HepG2 (cell line): Measurements from ENCODE around the gene SARS2. TPM values are rescaled to one million over a fixed set of nuclear protein-coding genes. Genes with fewer than 3 reads are reported as not detected.

ENCODE experiments used
- ARNT2 ChIP-seq: sonication (generic); formaldehyde crosslinking; IDR thresholded peaks from 2 replicates; pipeline ENCODE4 v1.8.0; 2022; ENCODE audit warnings: mild to moderate bottlenecking, low read depth, missing genetic modification reagents, moderate library complexity
- ELF3 ChIP-seq: IDR thresholded peaks from 2 replicates; pipeline ENCODE4 v1.6.1; 2016; ENCODE audit warnings: missing genetic modification reagents, missing compliant biosample characterization
- ETV6 ChIP-seq: sonication (generic); formaldehyde crosslinking; conservative IDR thresholded peaks from 2 replicates; pipeline ENCODE4 v1.4.0; 2020; ENCODE audit warnings: missing genetic modification reagents
- FOXA1 ChIP-seq, 2 experiments: fragments of 450-650 bp in 1 of 2; sonication (generic) in 1 of 2; formaldehyde crosslinking in 1 of 2; IDR thresholded peaks; 2 replicates each; pipeline versions ENCODE4 v1.4.0 to v1.6.1; 2016 to 2020; ENCODE audit warnings: missing genetic modification reagents in 1 of 2
- IRX3 ChIP-seq: sonication (generic); formaldehyde crosslinking; IDR thresholded peaks from 2 replicates; pipeline ENCODE4 v1.8.1; 2023; ENCODE audit warnings: mild to moderate bottlenecking, low read depth, missing genetic modification reagents, borderline replicate concordance
- MZF1 ChIP-seq: sonication (generic); formaldehyde crosslinking; IDR thresholded peaks from 2 replicates; pipeline ENCODE4 v1.8.1; 2023; ENCODE audit warnings: mild to moderate bottlenecking, missing genetic modification reagents, borderline replicate concordance
- STAT5B ChIP-seq: sonication (generic); formaldehyde crosslinking; IDR thresholded peaks from 2 replicates; pipeline ENCODE4 v1.4.0; 2020; ENCODE audit warnings: missing genetic modification reagents
- ZBTB40 ChIP-seq, 2 experiments: fragments of 450-650 bp in 1 of 2; sonication (generic) in 1 of 2; formaldehyde crosslinking in 1 of 2; IDR thresholded peaks; 2 replicates each; pipeline versions ENCODE4 v1.6.1 to v1.8.0; 2016 to 2022; ENCODE audit warnings: antibody characterized with exemption in 1 of 2, mild to moderate bottlenecking in 1 of 2, missing genetic modification reagents in 1 of 2
- ZFYVE20 ChIP-seq: sonication (generic); formaldehyde crosslinking; IDR thresholded peaks from 2 replicates; pipeline ENCODE4 v1.8.0; 2023; ENCODE audit warnings: low read depth, mild to moderate bottlenecking, moderate library complexity, missing genetic modification reagents, borderline replicate concordance
- ZNF101 ChIP-seq: sonication (generic); formaldehyde crosslinking; IDR thresholded peaks from 2 replicates; pipeline ENCODE4 v1.4.0; 2020; ENCODE audit warnings: mild to moderate bottlenecking, low read depth, missing genetic modification reagents, borderline replicate concordance
- ZNF275 ChIP-seq: sonication (generic); formaldehyde crosslinking; IDR thresholded peaks from 2 replicates; pipeline ENCODE4 v1.8.0; 2022; ENCODE audit warnings: missing genetic modification reagents, mild to moderate bottlenecking, inconsistent platforms, borderline replicate concordance
- ZNF546 ChIP-seq: sonication (generic); formaldehyde crosslinking; conservative IDR thresholded peaks from 2 replicates; pipeline ENCODE4 v1.8.1; 2023; ENCODE audit warnings: mild to moderate bottlenecking, missing genetic modification reagents
- polyA plus RNA-seq, 8 experiments: library from polyadenylated mRNA; depleted of rRNA in 3 of 8; stranded (reverse) in 7 of 8; unstranded in 1 of 8; fragments of >200 nt; fragmentation: Illumina TruSeq in 4 of 8; extraction: Trizol in 4 of 8; gene quantifications; 2 replicates each; pipeline versions ENCODE4 v1.2.1 to v1.2.3, GENCODE V29; 2011 to 2016; ENCODE audit warnings: low read depth in 4 of 8, missing spikeins in 1 of 8, mixed read lengths in 1 of 8; ENCODE audit not compliant: insufficient read depth in 1 of 8
- total RNA-seq, 5 experiments: library from RNA; depleted of rRNA; stranded (reverse); fragments of >200 nt; fragmentation: Illumina TruSeq; extraction: Trizol; gene quantifications; 2 replicates each; pipeline ENCODE4 v1.2.3, GENCODE V29; 2016; ENCODE audit warnings: low read depth in 1 of 5
- TF ChIP-seq, protein P1 (sequence below): IDR thresholded peaks from 2 replicates; pipeline ENCODE4 v1.6.1; 2016; ENCODE audit warnings: low read depth, control low read depth

SARS2 gene
- total and polyA plus RNA-seq, 2 of the 13 experiments (the other 11 are each of a cell fraction or from before 2014, with no cell fraction given), result 40.0 to 48.6 TPM

DNA sequence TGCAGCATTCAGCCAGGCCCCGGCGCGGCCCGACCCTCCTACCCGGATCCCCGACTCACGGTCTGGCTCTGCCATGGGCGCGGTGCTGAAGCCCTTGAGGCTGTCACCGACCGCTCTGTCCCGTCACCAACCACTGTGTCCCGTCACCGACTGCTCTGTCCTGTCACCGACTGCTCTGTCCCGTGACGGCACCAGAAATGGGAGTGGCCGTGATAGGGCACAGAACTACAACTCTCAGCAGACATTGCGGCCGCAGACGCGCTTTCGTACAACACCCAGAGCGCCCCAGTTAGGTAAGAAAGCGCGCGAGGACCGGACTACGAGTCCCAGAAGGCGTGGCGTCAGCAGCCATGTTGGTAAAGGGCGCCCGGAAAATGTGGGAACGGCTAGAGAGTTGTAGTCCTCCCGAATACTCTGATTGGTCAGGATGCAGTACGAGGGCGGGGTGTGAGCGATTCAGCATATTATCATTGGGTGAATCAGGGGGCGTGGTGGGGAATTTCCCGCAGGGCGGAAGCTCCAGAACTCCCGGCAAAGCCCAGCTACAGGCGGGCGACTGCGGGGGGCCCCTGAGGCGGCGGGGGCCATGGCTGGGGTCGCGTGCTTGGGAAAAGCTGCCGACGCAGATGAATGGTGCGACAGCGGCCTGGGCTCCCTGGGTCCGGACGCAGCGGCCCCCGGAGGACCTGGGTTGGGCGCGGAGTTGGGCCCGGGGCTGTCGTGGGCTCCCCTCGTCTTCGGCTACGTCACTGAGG, 30.9 kb downstream of the SARS2 start, which contains the start of the genes NFKBIB and SIRT2 (continued):
- no peak for TF ChIP-seq ZBTB40 (IDR thresholded peaks at IDR 0.05)
- peak; percentile 72; the same call in 1 of the 2 replicates for TF ChIP-seq ZBTB40 (CRISPR knock-in tag; IDR thresholded peaks at IDR 0.05)
- TF ChIP-seq, protein P1, sequence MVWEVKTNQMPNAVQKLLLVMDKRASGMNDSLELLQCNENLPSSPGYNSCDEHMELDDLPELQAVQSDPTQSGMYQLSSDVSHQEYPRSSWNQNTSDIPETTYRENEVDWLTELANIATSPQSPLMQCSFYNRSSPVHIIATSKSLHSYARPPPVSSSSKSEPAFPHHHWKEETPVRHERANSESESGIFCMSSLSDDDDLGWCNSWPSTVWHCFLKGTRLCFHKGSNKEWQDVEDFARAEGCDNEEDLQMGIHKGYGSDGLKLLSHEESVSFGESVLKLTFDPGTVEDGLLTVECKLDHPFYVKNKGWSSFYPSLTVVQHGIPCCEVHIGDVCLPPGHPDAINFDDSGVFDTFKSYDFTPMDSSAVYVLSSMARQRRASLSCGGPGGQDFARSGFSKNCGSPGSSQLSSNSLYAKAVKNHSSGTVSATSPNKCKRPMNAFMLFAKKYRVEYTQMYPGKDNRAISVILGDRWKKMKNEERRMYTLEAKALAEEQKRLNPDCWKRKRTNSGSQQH (CRISPR knock-in tag), result peak; percentile 66
- no peak for TF ChIP-seq FOXA1 (IDR thresholded peaks at IDR 0.05)
- peak; percentile 31; the same call in 1 of the 2 replicates for TF ChIP-seq FOXA1 (CRISPR knock-in tag; IDR thresholded peaks at IDR 0.05)
- no peak for TF ChIP-seq ELF3 (CRISPR knock-in tag)
- TF ChIP-seq ZNF101 (CRISPR knock-in tag), result no peak
- no peak for TF ChIP-seq ZFYVE20
- peak; percentile 44; the same call in 1 of the 2 replicates for TF ChIP-seq ZNF275 (CRISPR knock-in tag)
- TF ChIP-seq MZF1 (CRISPR knock-in tag), result no peak
- TF ChIP-seq ETV6, result no peak
- no peak for TF ChIP-seq ARNT2
- peak; percentile 74; the same call in 1 of the 2 replicates for TF ChIP-seq ZNF546 (CRISPR knock-in tag)
- TF ChIP-seq STAT5B (CRISPR knock-in tag), result no peak
- no peak for TF ChIP-seq IRX3 (CRISPR knock-in tag)
